A549 (cell line): Measurements from ENCODE around the gene GPR137B.

Experiments used
- EHMT2 ChIP-seq: fragments of 200-600 bp; sonication (generic); IDR thresholded peaks from 2 replicates; pipeline ENCODE4 v1.6.1; 2016; ENCODE audit warnings: antibody characterized with exemption, low read depth, mild to moderate bottlenecking, moderate library complexity
- EP300 ChIP-seq, 2 experiments: fragments of >200 bp; sonication (Bioruptor Twin); formaldehyde crosslinking; IDR thresholded peaks; 2 replicates in 1 of 2; 3 replicates in 1 of 2; pipeline ENCODE4 v1.6.1; 2016 to 2017
- MYC ChIP-seq: IDR thresholded peaks from 2 replicates; pipeline ENCODE4 v1.6.1; 2012; ENCODE audit warnings: mild to moderate bottlenecking, inconsistent platforms, low read length, improper control_type of control experiment, borderline replicate concordance
- POLR2AphosphoS2 ChIP-seq: conservative IDR thresholded peaks from 2 replicates; pipeline ENCODE4 v1.6.1; 2012; ENCODE audit warnings: low read length, improper control_type of control experiment, inconsistent platforms
- TF ChIP-seq, protein P1 (sequence below): fragments of >200 bp; sonication (Bioruptor Twin); formaldehyde crosslinking; IDR thresholded peaks from 3 replicates; pipeline ENCODE4 v1.5.1; 2016

DNA sequence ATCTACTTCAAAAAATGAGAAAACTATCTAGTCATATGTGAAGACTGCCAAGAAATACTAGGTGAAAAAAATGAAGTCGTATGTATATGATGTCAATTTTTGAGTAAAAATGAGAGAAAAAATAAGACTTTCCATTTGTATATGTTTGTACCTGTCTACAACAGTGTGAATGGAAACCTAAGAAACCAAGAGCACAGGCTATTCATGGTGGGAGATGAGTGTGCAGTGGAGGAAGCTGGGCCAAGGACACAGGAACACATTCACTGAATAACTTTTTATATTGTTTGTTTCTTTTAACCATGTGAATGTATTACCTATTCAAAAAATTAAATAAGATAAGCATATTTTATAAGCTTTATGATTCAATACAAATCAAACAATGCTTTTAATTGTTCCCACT lies 72.4 kb downstream of the GPR137B start:
- TF ChIP-seq, protein P1, sequence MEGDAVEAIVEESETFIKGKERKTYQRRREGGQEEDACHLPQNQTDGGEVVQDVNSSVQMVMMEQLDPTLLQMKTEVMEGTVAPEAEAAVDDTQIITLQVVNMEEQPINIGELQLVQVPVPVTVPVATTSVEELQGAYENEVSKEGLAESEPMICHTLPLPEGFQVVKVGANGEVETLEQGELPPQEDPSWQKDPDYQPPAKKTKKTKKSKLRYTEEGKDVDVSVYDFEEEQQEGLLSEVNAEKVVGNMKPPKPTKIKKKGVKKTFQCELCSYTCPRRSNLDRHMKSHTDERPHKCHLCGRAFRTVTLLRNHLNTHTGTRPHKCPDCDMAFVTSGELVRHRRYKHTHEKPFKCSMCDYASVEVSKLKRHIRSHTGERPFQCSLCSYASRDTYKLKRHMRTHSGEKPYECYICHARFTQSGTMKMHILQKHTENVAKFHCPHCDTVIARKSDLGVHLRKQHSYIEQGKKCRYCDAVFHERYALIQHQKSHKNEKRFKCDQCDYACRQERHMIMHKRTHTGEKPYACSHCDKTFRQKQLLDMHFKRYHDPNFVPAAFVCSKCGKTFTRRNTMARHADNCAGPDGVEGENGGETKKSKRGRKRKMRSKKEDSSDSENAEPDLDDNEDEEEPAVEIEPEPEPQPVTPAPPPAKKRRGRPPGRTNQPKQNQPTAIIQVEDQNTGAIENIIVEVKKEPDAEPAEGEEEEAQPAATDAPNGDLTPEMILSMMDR: no peak
- TF ChIP-seq EP300 (IDR thresholded peaks at IDR 0.05) (no peak), POLR2AphosphoS2 (no peak), MYC (no peak), EHMT2 (no peak)
